GM23338 (cell line): ENCODE results near the gene PPP4R1. TPM values are rescaled to one million over a fixed set of nuclear protein-coding genes. Genes with fewer than 3 reads are reported as not detected.

Experiments
- ATAC-seq: fragments of 200-7000 bp; cut with Tn5 transposase; 3 replicates; pipeline ENCODE4 v1.9.1; 2020
- DNase-seq: peaks from one replicate; pipeline ENCODE4 v3.0.0-alpha.2; 2015; ENCODE audit warnings: low spot score
- H2AFZ ChIP-seq: fragments of 200-600 bp; sonication (generic); 2 replicates; pipeline ENCODE4 v1.8.0; 2016; ENCODE audit warnings: antibody characterized with exemption, mild to moderate bottlenecking, moderate library complexity
- H3F3A ChIP-seq: fragments of 200-600 bp; sonication (generic); replicated peaks from 2 replicates; pipeline ENCODE4 v1.8.0; 2017; ENCODE audit warnings: antibody characterized with exemption, mixed run types, low read depth
- H3K27ac ChIP-seq: fragments of 200-600 bp; sonication (generic); 2 replicates; pipeline ENCODE4 v1.6.1; 2016; ENCODE audit warnings: low read depth
- H3K27me3 ChIP-seq: fragments of 200-600 bp; sonication (generic); 2 replicates; pipeline ENCODE4 v1.8.0; 2016; ENCODE audit warnings: mild to moderate bottlenecking, mixed run types, moderate library complexity; ENCODE audit not compliant: insufficient read depth
- H3K36me3 ChIP-seq: fragments of 200-600 bp; sonication (generic); 2 replicates; pipeline ENCODE4 v1.8.0; 2016; ENCODE audit warnings: mild to moderate bottlenecking; ENCODE audit not compliant: insufficient read depth
- H3K4me1 ChIP-seq: fragments of 200-600 bp; sonication (generic); 2 replicates; pipeline ENCODE4 v1.8.0; 2016; ENCODE audit warnings: mild to moderate bottlenecking, moderate library complexity; ENCODE audit not compliant: insufficient read depth
- H3K4me2 ChIP-seq: fragments of 200-600 bp; sonication (generic); 2 replicates; pipeline ENCODE4 v1.7.1; 2017; ENCODE audit warnings: mixed run types
- H3K4me3 ChIP-seq: fragments of 200-600 bp; sonication (generic); 2 replicates; pipeline ENCODE4 v1.6.1; 2016; ENCODE audit warnings: mixed run types
- H3K79me2 ChIP-seq: fragments of 200-600 bp; sonication (generic); replicated peaks from 2 replicates; pipeline ENCODE4 v1.8.0; 2017; ENCODE audit warnings: mild to moderate bottlenecking; ENCODE audit not compliant: insufficient read depth
- H3K9me2 ChIP-seq: fragments of 200-600 bp; sonication (generic); 2 replicates; pipeline ENCODE4 v1.8.0; 2017; ENCODE audit not compliant: insufficient read depth
- H4K20me1 ChIP-seq: fragments of 200-600 bp; sonication (generic); replicated peaks from 2 replicates; pipeline ENCODE4 v1.8.0; 2017; ENCODE audit warnings: mild to moderate bottlenecking; ENCODE audit not compliant: insufficient read depth
- H3K27ac Mint-ChIP-seq: 2 replicates; pipeline ENCODE4 v1.8.0; 2020; ENCODE audit warnings: inconsistent platforms, mild to moderate bottlenecking, moderate library complexity, mixed read lengths
- H3K27me3 Mint-ChIP-seq: 3 replicates; pipeline ENCODE4 v1.8.0; 2022; ENCODE audit warnings: low read depth, mild to moderate bottlenecking, moderate library complexity, mixed read lengths, inconsistent platforms; ENCODE audit not compliant: insufficient read depth, poor library complexity
- H3K36me3 Mint-ChIP-seq: 3 replicates; pipeline ENCODE4 v1.8.0; 2021; ENCODE audit warnings: low read depth, mild to moderate bottlenecking, inconsistent platforms, moderate library complexity, mixed read lengths
- H3K4me1 Mint-ChIP-seq: 3 replicates; pipeline ENCODE4 v1.8.0; 2020; ENCODE audit warnings: mild to moderate bottlenecking, inconsistent platforms, mixed read lengths
- H3K4me3 Mint-ChIP-seq: 3 replicates; pipeline ENCODE4 v1.8.0; 2021; ENCODE audit warnings: moderate library complexity, mild to moderate bottlenecking, inconsistent platforms, mixed read lengths
- H3K9me3 Mint-ChIP-seq: 3 replicates; pipeline ENCODE4 v1.8.0; 2020; ENCODE audit warnings: moderate library complexity, mild to moderate bottlenecking, inconsistent platforms, mixed read lengths
- CREB1 ChIP-seq: fragments of 250-450 bp; sonication (Bioruptor Pico); IDR thresholded peaks from 2 replicates; pipeline ENCODE4 v1.5.0; 2020; ENCODE audit warnings: low read depth, mild to moderate bottlenecking, moderate library complexity
- EZH2 ChIP-seq: fragments of 200-600 bp; sonication (generic); IDR thresholded peaks from one replicate; pipeline ENCODE4 v1.8.0; 2017; ENCODE audit warnings: antibody characterized with exemption, mild to moderate bottlenecking, low read depth; ENCODE audit not compliant: unreplicated experiment
- NANOG ChIP-seq: IDR thresholded peaks from 2 replicates; pipeline ENCODE4 v1.6.1; 2016; ENCODE audit warnings: antibody characterized with exemption, borderline replicate concordance
- POLR2AphosphoS5 ChIP-seq: IDR thresholded peaks from 2 replicates; pipeline ENCODE4 v1.6.1; 2016; ENCODE audit warnings: antibody characterized with exemption, low read depth
- ZNF114 ChIP-seq: fragments of 250-450 bp; sonication (Bioruptor Pico); IDR thresholded peaks from 2 replicates; pipeline ENCODE4 v1.5.0; 2020; ENCODE audit warnings: mild to moderate bottlenecking, moderate library complexity
- ZNF331 ChIP-seq: fragments of 250-450 bp; sonication (Bioruptor Pico); IDR thresholded peaks from 2 replicates; pipeline ENCODE4 v1.5.0; 2020; ENCODE audit warnings: low read depth, mild to moderate bottlenecking, moderate library complexity
- polyA plus RNA-seq: library from polyadenylated mRNA; unstranded; fragments of >200 nt; fragmentation: Nextera tagmentation; extraction: Ambion mirVana; gene quantifications from 2 replicates; pipeline ENCODE4 v1.2.1, GENCODE V29; 2016
- total RNA-seq: library from RNA; depleted of rRNA; stranded (reverse); fragments of >200 nt; shearing (Covaris generic); gene quantifications from 2 replicates; pipeline ENCODE4 v1.2.3, GENCODE V29; 2014
- TF ChIP-seq, protein P1 (sequence below), 2 experiments: fragments of 200-600 bp in 1 of 2; sonication (generic) in 1 of 2; conservative IDR thresholded peaks; 2 replicates each; pipeline versions ENCODE4 v1.5.1 to v1.6.1; 2016 to 2017; ENCODE audit warnings: antibody characterized with exemption in 2 of 2, low read depth in 2 of 2, mild to moderate bottlenecking in 2 of 2, moderate library complexity in 1 of 2
- TF ChIP-seq, protein P2 (sequence below): IDR thresholded peaks from 2 replicates; pipeline ENCODE4 v1.6.1; 2016; ENCODE audit warnings: antibody characterized with exemption
- TF ChIP-seq, protein P3 (sequence below): IDR thresholded peaks from one replicate; pipeline ENCODE4 v1.6.1; 2018; ENCODE audit warnings: antibody characterized with exemption; ENCODE audit not compliant: unreplicated experiment

Gene PPP4R1
- total and polyA plus RNA-seq, 2 experiments from 2014 or later = 18.1 to 79.4 TPM

DNA sequence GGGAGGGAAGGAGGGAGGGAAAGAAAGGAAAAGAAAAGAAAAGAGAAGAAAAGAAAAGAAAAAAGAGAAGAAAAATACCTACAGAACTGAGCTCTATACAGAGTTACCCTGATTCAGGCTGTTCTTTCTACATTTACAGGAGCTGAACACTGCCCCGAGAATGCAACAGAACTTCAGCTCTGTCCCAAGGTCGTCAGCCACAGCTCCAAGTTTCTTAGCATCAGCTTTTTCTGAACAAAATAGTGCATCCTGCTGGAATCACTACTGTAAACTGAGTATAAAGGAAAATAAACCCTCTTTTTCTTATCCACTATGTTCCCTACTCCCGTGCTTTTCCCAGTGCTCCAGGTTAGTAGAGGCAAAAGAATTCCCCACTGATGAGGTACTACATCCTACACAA lies 4.7 kb upstream of the PPP4R1 start (continued):
- TF ChIP-seq, protein P1, sequence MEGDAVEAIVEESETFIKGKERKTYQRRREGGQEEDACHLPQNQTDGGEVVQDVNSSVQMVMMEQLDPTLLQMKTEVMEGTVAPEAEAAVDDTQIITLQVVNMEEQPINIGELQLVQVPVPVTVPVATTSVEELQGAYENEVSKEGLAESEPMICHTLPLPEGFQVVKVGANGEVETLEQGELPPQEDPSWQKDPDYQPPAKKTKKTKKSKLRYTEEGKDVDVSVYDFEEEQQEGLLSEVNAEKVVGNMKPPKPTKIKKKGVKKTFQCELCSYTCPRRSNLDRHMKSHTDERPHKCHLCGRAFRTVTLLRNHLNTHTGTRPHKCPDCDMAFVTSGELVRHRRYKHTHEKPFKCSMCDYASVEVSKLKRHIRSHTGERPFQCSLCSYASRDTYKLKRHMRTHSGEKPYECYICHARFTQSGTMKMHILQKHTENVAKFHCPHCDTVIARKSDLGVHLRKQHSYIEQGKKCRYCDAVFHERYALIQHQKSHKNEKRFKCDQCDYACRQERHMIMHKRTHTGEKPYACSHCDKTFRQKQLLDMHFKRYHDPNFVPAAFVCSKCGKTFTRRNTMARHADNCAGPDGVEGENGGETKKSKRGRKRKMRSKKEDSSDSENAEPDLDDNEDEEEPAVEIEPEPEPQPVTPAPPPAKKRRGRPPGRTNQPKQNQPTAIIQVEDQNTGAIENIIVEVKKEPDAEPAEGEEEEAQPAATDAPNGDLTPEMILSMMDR (conservative IDR thresholded peaks at IDR 0.05; ENCODE audit: low read depth in 2 of 2) = no peak
- TF ChIP-seq NANOG = no peak
- TF ChIP-seq EZH2 = no peak

DNA sequence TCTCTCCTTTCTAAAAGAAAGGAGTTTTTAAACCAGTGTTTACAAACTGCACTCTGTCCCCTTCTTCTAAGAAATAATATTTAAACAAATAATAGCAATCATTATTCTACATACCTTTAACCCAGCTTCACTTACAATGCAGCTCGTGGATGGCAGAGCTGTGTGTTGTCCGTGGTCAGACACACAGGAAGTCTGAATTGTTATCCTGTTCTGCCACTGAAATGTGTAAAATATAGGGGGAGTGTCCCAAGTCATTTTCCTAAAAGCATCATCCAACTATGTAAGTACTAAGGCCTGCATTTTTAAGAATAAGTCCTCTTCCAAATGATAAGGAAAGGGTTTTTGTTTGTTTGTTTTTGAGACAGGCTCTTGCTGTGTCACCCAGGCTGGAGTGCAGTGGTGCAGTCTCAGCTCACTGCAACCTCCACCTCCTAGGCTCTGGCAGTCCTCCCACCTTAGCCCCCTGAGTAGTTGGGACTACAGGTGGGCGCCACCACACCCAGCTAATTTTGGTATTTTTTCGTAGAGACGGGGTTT lies 2.7 kb upstream of the PPP4R1 start:
- Histone ChIP-seq H3K4me2 (no peak overlapping the region), H3K9me2 (no peaks in the 10 kb centered on the region), H3K27me3 (no peaks in the 10 kb centered on the region), H3K36me3 (no peaks in the 10 kb centered on the region), H3K27ac (no peak overlapping the region), H3K79me2 (peaks cover 17% of the 10 kb centered on the region), H2AFZ (no peak overlapping the region; the same call in 1 of the 2 replicates), H4K20me1 (no peaks in the 10 kb centered on the region), H3F3A (peaks cover 5% of the 10 kb centered on the region; the same call in 1 of the 2 replicates), H3K4me3 (no peak overlapping the region), H3K4me1 (peaks cover 17% of the 10 kb centered on the region)
- no peaks in the 10 kb centered on the region; the same call in 2 of the 3 replicates for H3K9me3 Mint-ChIP-seq
- DNase-seq (no peak), ATAC-seq (no peak)
- peaks cover 27% of the 10 kb centered on the region for H3K4me1 Mint-ChIP-seq
- peaks cover 7% of the 10 kb centered on the region for H3K36me3 Mint-ChIP-seq
- H3K4me3 Mint-ChIP-seq = no peak overlapping the region
- peaks cover 7% of the 10 kb centered on the region for H3K27me3 Mint-ChIP-seq
- no peak overlapping the region for H3K27ac Mint-ChIP-seq
- TF ChIP-seq, protein P2, sequence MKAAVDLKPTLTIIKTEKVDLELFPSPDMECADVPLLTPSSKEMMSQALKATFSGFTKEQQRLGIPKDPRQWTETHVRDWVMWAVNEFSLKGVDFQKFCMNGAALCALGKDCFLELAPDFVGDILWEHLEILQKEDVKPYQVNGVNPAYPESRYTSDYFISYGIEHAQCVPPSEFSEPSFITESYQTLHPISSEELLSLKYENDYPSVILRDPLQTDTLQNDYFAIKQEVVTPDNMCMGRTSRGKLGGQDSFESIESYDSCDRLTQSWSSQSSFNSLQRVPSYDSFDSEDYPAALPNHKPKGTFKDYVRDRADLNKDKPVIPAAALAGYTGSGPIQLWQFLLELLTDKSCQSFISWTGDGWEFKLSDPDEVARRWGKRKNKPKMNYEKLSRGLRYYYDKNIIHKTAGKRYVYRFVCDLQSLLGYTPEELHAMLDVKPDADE = no peak
- TF ChIP-seq NANOG = no peak
- TF ChIP-seq POLR2AphosphoS5 = no peak
- TF ChIP-seq ZNF114 (CRISPR knock-in tag) = no peak
- no peak for TF ChIP-seq CREB1 (CRISPR knock-in tag)
- TF ChIP-seq, protein P1 (conservative IDR thresholded peaks at IDR 0.05; ENCODE audit: low read depth in 2 of 2) = no peak
- TF ChIP-seq ZNF331 (CRISPR knock-in tag) = no peak
- TF ChIP-seq, protein P3, sequence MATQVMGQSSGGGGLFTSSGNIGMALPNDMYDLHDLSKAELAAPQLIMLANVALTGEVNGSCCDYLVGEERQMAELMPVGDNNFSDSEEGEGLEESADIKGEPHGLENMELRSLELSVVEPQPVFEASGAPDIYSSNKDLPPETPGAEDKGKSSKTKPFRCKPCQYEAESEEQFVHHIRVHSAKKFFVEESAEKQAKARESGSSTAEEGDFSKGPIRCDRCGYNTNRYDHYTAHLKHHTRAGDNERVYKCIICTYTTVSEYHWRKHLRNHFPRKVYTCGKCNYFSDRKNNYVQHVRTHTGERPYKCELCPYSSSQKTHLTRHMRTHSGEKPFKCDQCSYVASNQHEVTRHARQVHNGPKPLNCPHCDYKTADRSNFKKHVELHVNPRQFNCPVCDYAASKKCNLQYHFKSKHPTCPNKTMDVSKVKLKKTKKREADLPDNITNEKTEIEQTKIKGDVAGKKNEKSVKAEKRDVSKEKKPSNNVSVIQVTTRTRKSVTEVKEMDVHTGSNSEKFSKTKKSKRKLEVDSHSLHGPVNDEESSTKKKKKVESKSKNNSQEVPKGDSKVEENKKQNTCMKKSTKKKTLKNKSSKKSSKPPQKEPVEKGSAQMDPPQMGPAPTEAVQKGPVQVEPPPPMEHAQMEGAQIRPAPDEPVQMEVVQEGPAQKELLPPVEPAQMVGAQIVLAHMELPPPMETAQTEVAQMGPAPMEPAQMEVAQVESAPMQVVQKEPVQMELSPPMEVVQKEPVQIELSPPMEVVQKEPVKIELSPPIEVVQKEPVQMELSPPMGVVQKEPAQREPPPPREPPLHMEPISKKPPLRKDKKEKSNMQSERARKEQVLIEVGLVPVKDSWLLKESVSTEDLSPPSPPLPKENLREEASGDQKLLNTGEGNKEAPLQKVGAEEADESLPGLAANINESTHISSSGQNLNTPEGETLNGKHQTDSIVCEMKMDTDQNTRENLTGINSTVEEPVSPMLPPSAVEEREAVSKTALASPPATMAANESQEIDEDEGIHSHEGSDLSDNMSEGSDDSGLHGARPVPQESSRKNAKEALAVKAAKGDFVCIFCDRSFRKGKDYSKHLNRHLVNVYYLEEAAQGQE = no peak
